Ishikawa (cell line): ENCODE data around the gene RTN4R.

ENCODE experiments used
- CEBPB ChIP-seq: IDR thresholded peaks from 2 replicates; pipeline ENCODE4 v1.6.1; 2012
- CREB1 ChIP-seq: IDR thresholded peaks from 2 replicates; pipeline ENCODE4 v1.6.1; 2012; ENCODE audit warnings: low read depth
- EGR1 ChIP-seq: IDR thresholded peaks from 2 replicates; pipeline ENCODE4 v1.6.1; 2012
- EP300 ChIP-seq: IDR thresholded peaks from 2 replicates; pipeline ENCODE4 v1.6.1; 2012; ENCODE audit warnings: borderline replicate concordance
- FOXM1 ChIP-seq: IDR thresholded peaks from 2 replicates; pipeline ENCODE4 v1.6.1; 2012; ENCODE audit warnings: low read depth, borderline replicate concordance
- MAX ChIP-seq: IDR thresholded peaks from 2 replicates; pipeline ENCODE4 v1.6.1; 2012
- NFIC ChIP-seq: IDR thresholded peaks from 2 replicates; pipeline ENCODE4 v1.6.1; 2012
- RAD21 ChIP-seq: IDR thresholded peaks from 2 replicates; pipeline ENCODE4 v1.6.1; 2012; ENCODE audit warnings: low read depth
- TAF1 ChIP-seq: IDR thresholded peaks from 2 replicates; pipeline ENCODE4 v1.6.1; 2012; ENCODE audit warnings: low read depth, mild to moderate bottlenecking
- TCF12 ChIP-seq: IDR thresholded peaks from 2 replicates; pipeline ENCODE4 v1.6.1; 2012; ENCODE audit warnings: low read depth
- TEAD4 ChIP-seq: IDR thresholded peaks from 2 replicates; pipeline ENCODE4 v1.6.1; 2012
- USF1 ChIP-seq: IDR thresholded peaks from 2 replicates; pipeline ENCODE4 v1.6.1; 2012
- YY1 ChIP-seq: IDR thresholded peaks from 2 replicates; pipeline ENCODE4 v1.6.1; 2012; ENCODE audit warnings: low read depth
- ZBTB7A ChIP-seq: IDR thresholded peaks from 2 replicates; pipeline ENCODE4 v1.6.1; 2012; ENCODE audit warnings: low read depth
- TF ChIP-seq, protein P1 (sequence below): IDR thresholded peaks from 2 replicates; pipeline ENCODE4 v1.6.1; 2012; ENCODE audit warnings: low read depth, mild to moderate bottlenecking

Gene RTN4R

DNA sequence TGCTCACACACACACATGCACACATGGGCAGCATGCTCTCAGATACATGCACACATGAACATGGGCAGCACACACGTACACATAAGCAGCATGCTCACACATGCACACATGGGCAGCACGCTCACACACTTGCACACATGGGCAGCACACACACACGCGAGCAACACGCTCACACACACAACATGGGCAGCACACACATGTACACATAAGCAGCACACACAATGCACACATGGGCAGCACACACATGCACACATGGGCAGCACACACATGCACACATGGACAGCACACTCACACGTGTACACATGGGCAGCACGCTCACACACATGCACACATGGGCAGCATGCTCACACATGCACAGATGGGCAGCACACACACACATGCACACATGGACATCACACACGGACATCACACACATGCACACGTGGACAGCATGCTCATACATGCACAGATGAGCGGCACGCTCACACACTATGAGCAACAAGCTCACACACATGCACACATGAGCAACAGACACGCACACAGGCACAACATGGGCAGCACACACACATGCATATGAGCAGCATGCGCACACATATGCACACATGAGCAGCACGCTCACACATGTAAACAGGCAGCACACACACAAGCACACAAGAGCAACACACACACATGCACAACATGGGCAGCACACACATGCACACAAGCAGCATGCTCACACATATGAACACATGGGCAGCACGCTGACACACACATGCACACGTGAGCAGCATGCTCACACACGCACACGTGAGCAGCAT lies 43.0 kb downstream of the RTN4R start:
- no peak for TF ChIP-seq CEBPB
- TF ChIP-seq EP300, result no peak
- TF ChIP-seq EGR1, result no peak
- no peak for TF ChIP-seq TEAD4
- no peak for TF ChIP-seq NFIC
- TF ChIP-seq ZBTB7A, result no peak
- no peak for TF ChIP-seq USF1

GRCh38 chr22:20224256-20224626 lies 43.9 kb downstream of the RTN4R start:
- TF ChIP-seq TEAD4 (no peak), YY1 (no peak), EP300 (no peak), CEBPB (no peak), TAF1 (no peak), EGR1 (no peak), TCF12 (no peak), FOXM1 (no peak), MAX (no peak), ZBTB7A (no peak), RAD21 (no peak), CREB1 (no peak), USF1 (no peak), NFIC (no peak)
- TF ChIP-seq, protein P1, sequence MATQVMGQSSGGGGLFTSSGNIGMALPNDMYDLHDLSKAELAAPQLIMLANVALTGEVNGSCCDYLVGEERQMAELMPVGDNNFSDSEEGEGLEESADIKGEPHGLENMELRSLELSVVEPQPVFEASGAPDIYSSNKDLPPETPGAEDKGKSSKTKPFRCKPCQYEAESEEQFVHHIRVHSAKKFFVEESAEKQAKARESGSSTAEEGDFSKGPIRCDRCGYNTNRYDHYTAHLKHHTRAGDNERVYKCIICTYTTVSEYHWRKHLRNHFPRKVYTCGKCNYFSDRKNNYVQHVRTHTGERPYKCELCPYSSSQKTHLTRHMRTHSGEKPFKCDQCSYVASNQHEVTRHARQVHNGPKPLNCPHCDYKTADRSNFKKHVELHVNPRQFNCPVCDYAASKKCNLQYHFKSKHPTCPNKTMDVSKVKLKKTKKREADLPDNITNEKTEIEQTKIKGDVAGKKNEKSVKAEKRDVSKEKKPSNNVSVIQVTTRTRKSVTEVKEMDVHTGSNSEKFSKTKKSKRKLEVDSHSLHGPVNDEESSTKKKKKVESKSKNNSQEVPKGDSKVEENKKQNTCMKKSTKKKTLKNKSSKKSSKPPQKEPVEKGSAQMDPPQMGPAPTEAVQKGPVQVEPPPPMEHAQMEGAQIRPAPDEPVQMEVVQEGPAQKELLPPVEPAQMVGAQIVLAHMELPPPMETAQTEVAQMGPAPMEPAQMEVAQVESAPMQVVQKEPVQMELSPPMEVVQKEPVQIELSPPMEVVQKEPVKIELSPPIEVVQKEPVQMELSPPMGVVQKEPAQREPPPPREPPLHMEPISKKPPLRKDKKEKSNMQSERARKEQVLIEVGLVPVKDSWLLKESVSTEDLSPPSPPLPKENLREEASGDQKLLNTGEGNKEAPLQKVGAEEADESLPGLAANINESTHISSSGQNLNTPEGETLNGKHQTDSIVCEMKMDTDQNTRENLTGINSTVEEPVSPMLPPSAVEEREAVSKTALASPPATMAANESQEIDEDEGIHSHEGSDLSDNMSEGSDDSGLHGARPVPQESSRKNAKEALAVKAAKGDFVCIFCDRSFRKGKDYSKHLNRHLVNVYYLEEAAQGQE, result no peak

GRCh38 chr22:20223421-20224255 lies 44.5 kb downstream of the RTN4R start:
- no peak for TF ChIP-seq TEAD4
- TF ChIP-seq, protein P1, result no peak
- no peak for TF ChIP-seq FOXM1
- TF ChIP-seq USF1, result no peak
- no peak for TF ChIP-seq ZBTB7A
- TF ChIP-seq YY1, result no peak
- no peak for TF ChIP-seq RAD21
- no peak for TF ChIP-seq EP300
- TF ChIP-seq MAX, result no peak
- TF ChIP-seq CREB1, result no peak
- no peak for TF ChIP-seq NFIC
- no peak for TF ChIP-seq TCF12
- TF ChIP-seq EGR1, result no peak
- no peak for TF ChIP-seq CEBPB
- TF ChIP-seq TAF1, result no peak

GRCh38 chr22:20222764-20223420 lies 45.2 kb downstream of the RTN4R start:
- TF ChIP-seq ZBTB7A, result no peak
